Endodermal cell (in vitro differentiated cells): Measurements from ENCODE around the gene TRERF1. TPM values are rescaled to one million over a fixed set of nuclear protein-coding genes. Genes with fewer than 3 reads are reported as not detected.
"Not testable (repeated sequence)": the region's sequence is repeated elsewhere in the genome, so short reads cannot be mapped to it uniquely, and the experiment has no call there.

ENCODE experiments used
- DNase-seq: peaks from one replicate; pipeline ENCODE4 v3.0.0-alpha.2; 2017
- H3K27ac ChIP-seq: 2 replicates; pipeline ENCODE4 v1.5.1; 2013; ENCODE audit warnings: mild to moderate bottlenecking, low read depth, low read length, moderate library complexity
- H3K27me3 ChIP-seq: 2 replicates; pipeline ENCODE4 v1.6.1; 2013; ENCODE audit warnings: mild to moderate bottlenecking, low read length, moderate library complexity; ENCODE audit not compliant: insufficient read depth, control insufficient read depth, poor library complexity, severe bottlenecking
- H3K36me3 ChIP-seq: 2 replicates; pipeline ENCODE4 v1.7.0; 2013; ENCODE audit warnings: mild to moderate bottlenecking, low read length, moderate library complexity; ENCODE audit not compliant: control insufficient read depth, insufficient read depth
- H3K4me1 ChIP-seq: one replicate; pipeline ENCODE4 v1.7.0; 2013; ENCODE audit warnings: low read length; ENCODE audit not compliant: control insufficient read depth, insufficient read depth
- H3K4me3 ChIP-seq: 2 replicates; pipeline ENCODE4 v1.5.1; 2013; ENCODE audit warnings: mild to moderate bottlenecking, low read length, moderate library complexity
- H3K9ac ChIP-seq: 2 replicates; pipeline ENCODE4 v1.6.1; 2013; ENCODE audit warnings: mild to moderate bottlenecking, low read length, moderate library complexity; ENCODE audit not compliant: poor library complexity, severe bottlenecking; ENCODE audit errors: extremely low read depth
- H3K9me3 ChIP-seq: 2 replicates; pipeline ENCODE4 v1.6.1; 2013; ENCODE audit warnings: mild to moderate bottlenecking, low read length, moderate library complexity; ENCODE audit not compliant: control insufficient read depth
- H3K27ac Mint-ChIP-seq: 2 replicates; pipeline ENCODE4 v1.8.0; 2020; ENCODE audit warnings: mixed read lengths
- H3K27me3 Mint-ChIP-seq: 2 replicates; pipeline ENCODE4 v1.8.0; 2021; ENCODE audit warnings: mild to moderate bottlenecking, mixed read lengths; ENCODE audit not compliant: insufficient read depth
- H3K36me3 Mint-ChIP-seq: 2 replicates; pipeline ENCODE4 v1.8.0; 2020; ENCODE audit warnings: low read depth, mixed read lengths
- H3K4me1 Mint-ChIP-seq: 2 replicates; pipeline ENCODE4 v1.8.0; 2020; ENCODE audit warnings: mixed read lengths
- H3K4me3 Mint-ChIP-seq: 2 replicates; pipeline ENCODE4 v1.8.0; 2020; ENCODE audit warnings: mild to moderate bottlenecking, moderate library complexity, mixed read lengths
- H3K9me3 Mint-ChIP-seq: 2 replicates; pipeline ENCODE4 v1.8.0; 2020; ENCODE audit warnings: mild to moderate bottlenecking, mixed read lengths
- WGBS, 2 experiments: methylation state at CpG; one replicate each; pipeline versions ENCODE4 v1.1.5 to v1.1.7; 2013; ENCODE audit warnings: missing lambda C conversion rate in 2 of 2, mixed read lengths in 1 of 2; ENCODE audit not compliant: insufficient coverage in 1 of 2, insufficient read length in 1 of 2; 5-methylcytosine and 5-hydroxymethylcytosine counted together
- total RNA-seq, 2 donors: library from RNA; stranded (reverse); fragmentation: NEBNext Ultra II Directional in 1 of 2; extraction: Animal tissue kit (Norgen Biotek cat#: 25700) in 1 of 2; gene quantifications; 2 replicates in 1 of 2; 3 replicates in 1 of 2; pipeline ENCODE4 v1.2.1, GENCODE V29; 2021
- TF ChIP-seq, protein P1 (sequence below): fragments of 200-600 bp; sonication (generic); conservative IDR thresholded peaks from 2 replicates; pipeline ENCODE4 v1.5.0; 2021; ENCODE audit warnings: antibody characterized with exemption, mild to moderate bottlenecking

TRERF1 gene
- total RNA-seq, 2 donors from 2014 or later, result 4.7 to 5.3 TPM

DNA sequence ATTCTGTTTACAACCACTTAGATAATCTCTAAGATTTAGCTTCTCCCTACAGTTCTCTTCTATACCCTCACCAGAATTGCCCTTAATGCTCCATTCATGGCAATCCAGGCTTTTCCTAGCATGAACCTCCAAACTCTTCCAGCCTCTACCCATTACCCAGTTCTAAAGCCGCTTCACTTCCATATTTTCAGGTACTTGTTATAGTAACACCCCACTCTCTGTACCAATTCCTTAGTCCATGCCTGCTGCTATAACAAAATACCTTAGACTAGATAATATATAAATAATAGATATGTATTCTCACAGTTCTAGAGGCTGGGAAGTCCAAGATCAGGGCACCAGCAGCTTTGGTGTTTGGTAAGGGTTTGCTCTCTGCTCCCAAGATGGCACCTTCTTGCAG, 16.5 kb upstream of the TRERF1 start:
- H3K4me3 ChIP-seq, result no peak overlapping the region
- H3K27me3 Mint-ChIP-seq, result peaks cover 3% of the 10 kb centered on the region
- no peak overlapping the region for H3K9ac ChIP-seq
- peaks cover 28% of the 10 kb centered on the region for H3K9me3 ChIP-seq
- H3K4me1 Mint-ChIP-seq, result peaks cover 2% of the 10 kb centered on the region
- H3K36me3 ChIP-seq, result no peaks in the 10 kb centered on the region
- no peaks in the 10 kb centered on the region for H3K36me3 Mint-ChIP-seq
- TF ChIP-seq, protein P1, sequence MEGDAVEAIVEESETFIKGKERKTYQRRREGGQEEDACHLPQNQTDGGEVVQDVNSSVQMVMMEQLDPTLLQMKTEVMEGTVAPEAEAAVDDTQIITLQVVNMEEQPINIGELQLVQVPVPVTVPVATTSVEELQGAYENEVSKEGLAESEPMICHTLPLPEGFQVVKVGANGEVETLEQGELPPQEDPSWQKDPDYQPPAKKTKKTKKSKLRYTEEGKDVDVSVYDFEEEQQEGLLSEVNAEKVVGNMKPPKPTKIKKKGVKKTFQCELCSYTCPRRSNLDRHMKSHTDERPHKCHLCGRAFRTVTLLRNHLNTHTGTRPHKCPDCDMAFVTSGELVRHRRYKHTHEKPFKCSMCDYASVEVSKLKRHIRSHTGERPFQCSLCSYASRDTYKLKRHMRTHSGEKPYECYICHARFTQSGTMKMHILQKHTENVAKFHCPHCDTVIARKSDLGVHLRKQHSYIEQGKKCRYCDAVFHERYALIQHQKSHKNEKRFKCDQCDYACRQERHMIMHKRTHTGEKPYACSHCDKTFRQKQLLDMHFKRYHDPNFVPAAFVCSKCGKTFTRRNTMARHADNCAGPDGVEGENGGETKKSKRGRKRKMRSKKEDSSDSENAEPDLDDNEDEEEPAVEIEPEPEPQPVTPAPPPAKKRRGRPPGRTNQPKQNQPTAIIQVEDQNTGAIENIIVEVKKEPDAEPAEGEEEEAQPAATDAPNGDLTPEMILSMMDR, result no peak
- DNase-seq, result no peak
- no peaks in the 10 kb centered on the region for H3K4me1 ChIP-seq
- no peak overlapping the region for H3K27ac ChIP-seq
- H3K27ac Mint-ChIP-seq, result no peak overlapping the region
- peaks cover 33% of the 10 kb centered on the region for H3K9me3 Mint-ChIP-seq
- no peaks in the 10 kb centered on the region for H3K27me3 ChIP-seq
- 96% methylated on average over 1 of the region's 1 CpG; no CpG with 5 or more reads in 1 of the 2 experiments for WGBS, 2 experiments
- no peak overlapping the region for H3K4me3 Mint-ChIP-seq

DNA sequence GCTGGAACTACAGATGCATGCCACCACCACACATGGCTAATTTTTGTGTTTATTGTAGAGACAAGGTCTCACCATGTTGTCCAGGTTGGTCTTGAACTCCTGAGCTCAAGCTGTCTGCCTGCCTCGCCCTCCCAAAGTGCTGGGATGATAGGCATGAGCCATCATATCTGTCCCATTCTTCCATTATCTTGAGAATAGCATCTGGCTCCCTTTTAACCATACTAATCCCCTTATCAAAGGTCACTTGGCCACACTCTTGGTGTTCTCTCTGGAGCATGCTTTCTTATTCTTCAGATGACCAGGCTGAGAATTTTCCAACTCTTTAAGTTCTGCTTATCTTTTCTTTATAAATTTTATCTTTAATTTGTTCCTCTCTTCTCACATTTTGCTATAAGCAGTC, 15.9 kb upstream of the TRERF1 start:
- no peaks in the 10 kb centered on the region for H3K36me3 ChIP-seq
- H3K36me3 Mint-ChIP-seq, result no peaks in the 10 kb centered on the region
- no peaks in the 10 kb centered on the region for H3K4me1 ChIP-seq
- peaks cover 3% of the 10 kb centered on the region for H3K27me3 Mint-ChIP-seq
- no peak overlapping the region for H3K27ac ChIP-seq
- TF ChIP-seq, protein P1, result no peak
- peaks cover 28% of the 10 kb centered on the region for H3K9me3 ChIP-seq
- no peak overlapping the region for H3K27ac Mint-ChIP-seq
- no peak overlapping the region for H3K4me3 ChIP-seq
- no peak overlapping the region for H3K9ac ChIP-seq
- no peaks in the 10 kb centered on the region for H3K27me3 ChIP-seq
- 94 to 100% methylated on average over 1 of the region's 1 CpG for WGBS, 2 experiments
- peaks cover 2% of the 10 kb centered on the region for H3K4me1 Mint-ChIP-seq
- peaks cover 33% of the 10 kb centered on the region for H3K9me3 Mint-ChIP-seq
- DNase-seq, result no peak
- H3K4me3 Mint-ChIP-seq, result no peak overlapping the region

DNA sequence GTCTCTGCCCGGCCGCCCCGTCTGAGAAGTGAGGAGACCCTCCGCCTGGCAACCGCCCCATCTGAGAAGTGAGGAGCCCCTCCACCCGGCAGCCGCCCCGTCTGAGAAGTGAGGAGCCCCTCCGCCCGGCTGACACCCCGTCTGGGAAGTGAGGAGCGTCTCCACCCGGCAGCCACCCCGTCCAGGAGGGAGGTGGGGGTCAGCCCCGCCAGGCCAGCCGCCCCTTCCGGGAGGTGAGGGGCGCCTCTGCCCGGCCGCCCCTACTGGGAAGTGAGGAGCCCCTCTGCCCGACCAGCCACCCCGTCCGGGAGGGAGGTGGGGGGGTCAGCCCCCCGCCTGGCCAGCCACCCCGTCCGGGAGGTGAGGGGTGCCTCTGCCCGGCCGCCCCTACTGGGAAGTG, 14.7 kb upstream of the TRERF1 start:
- H3K4me3 ChIP-seq, H3K27me3 Mint-ChIP-seq, H3K27ac ChIP-seq, H3K4me1 Mint-ChIP-seq, H3K27me3 ChIP-seq, H3K4me3 Mint-ChIP-seq, H3K9ac ChIP-seq, H3K36me3 ChIP-seq, H3K4me1 ChIP-seq, DNase-seq, H3K27ac Mint-ChIP-seq, H3K36me3 Mint-ChIP-seq: not testable (repeated sequence)
- peaks cover 33% of the 10 kb centered on the region for H3K9me3 Mint-ChIP-seq
- WGBS, 2 experiments, result 93 to 98% methylated on average over 8 to 26 of the region's 28 CpGs
- peaks cover 28% of the 10 kb centered on the region for H3K9me3 ChIP-seq

DNA sequence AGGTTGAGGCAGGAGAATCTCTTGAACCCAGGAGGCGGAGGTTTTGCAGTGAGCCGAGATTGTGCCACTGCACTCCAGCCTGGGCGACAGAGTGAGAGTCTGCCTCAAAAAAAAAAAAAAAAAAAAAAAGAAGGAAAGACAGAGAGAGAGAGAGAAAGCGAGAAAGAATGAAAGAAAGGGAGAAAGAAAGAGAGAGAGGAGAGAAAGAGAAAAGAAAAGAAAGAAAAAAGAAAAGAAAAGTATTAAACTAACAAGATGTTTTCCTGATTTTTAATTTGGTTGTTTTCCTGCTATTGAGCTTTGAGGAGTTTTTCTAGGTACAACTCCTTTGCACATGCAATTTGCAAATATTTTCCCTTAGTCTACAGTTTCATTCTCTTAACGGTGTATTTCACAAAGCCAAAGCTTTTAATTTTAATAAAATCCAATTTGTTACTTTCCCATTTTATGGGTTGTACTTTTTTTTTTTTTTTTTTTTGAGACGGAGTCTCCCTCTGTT, 10.8 kb upstream of the TRERF1 start:
- H3K9ac ChIP-seq, result no peak overlapping the region
- peaks cover 10% of the 10 kb centered on the region for H3K9me3 ChIP-seq
- no peaks in the 10 kb centered on the region for H3K4me1 ChIP-seq
- Mint-ChIP-seq H3K27ac (no peak overlapping the region), H3K27me3 (peaks cover 3% of the 10 kb centered on the region), H3K4me3 (no peak overlapping the region), H3K36me3 (no peaks in the 10 kb centered on the region), H3K9me3 (peaks cover 19% of the 10 kb centered on the region), H3K4me1 (no peaks in the 10 kb centered on the region)
- no peaks in the 10 kb centered on the region for H3K27me3 ChIP-seq
- no peaks in the 10 kb centered on the region for H3K36me3 ChIP-seq
- no peak overlapping the region for H3K27ac ChIP-seq
- no peak for DNase-seq
- TF ChIP-seq, protein P1, result no peak
- no peak overlapping the region for H3K4me3 ChIP-seq
- WGBS, 2 experiments, result 88 to 94% methylated on average over 4 to 6 of the region's 6 CpGs
